ENCODE data around the gene FBXO34.

Gene FBXO34

DNA sequence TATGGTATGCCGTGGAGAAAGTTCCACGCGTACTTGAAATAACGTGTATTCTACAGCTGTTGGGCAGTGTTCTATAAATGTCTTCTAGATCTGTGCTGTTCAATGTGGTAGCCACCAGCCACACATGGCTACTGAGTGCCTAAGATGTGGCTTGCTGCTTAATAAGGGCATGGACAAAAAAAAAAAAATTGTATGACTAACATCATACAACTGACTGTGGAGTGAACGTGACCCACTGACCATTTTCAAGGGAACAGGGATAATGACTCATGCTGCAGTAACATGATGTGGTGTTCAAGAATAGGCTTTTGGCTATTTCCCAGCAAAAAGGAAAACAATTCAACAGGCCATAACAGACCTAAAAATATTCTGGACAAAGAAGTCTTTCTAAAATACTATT, 127.5 kb downstream of the FBXO34 start:
- Histone ChIP-seq H3K9me3 (ENCODE audit: insufficient read depth, low read depth, low read length) (no peaks in the 10 kb centered on the region), H3K4me3 (ENCODE audit: low read length) (no peak overlapping the region), H3K36me3 (ENCODE audit: insufficient read depth, low read depth, low read length) (peaks cover 20% of the 10 kb centered on the region), H3K9ac (ENCODE audit: low read depth, low read length) (no peak overlapping the region), H3K27me3 (ENCODE audit: insufficient read depth, low read length) (no peaks in the 10 kb centered on the region), H3K4me1 (ENCODE audit: insufficient read depth, low read length) (no peaks in the 10 kb centered on the region), H3K27ac (ENCODE audit: low read length) (no peak overlapping the region)

DNA sequence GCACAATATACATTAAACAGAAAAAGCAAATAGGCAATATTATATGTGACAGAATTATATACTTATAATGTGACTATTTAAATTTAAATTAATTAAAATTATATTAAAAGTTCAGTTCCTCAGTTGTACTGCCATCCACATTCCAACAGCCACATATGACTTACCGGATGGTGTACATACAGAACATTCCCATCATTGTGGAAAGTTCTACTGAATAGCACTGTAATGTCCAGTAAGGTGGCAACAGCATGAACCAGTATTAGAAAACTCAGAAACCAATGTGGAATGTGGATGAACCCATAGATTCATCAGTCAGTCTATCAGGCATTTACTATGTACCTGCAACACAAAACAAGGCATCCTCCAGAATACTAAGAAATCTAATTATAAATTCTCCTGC, 128.0 kb downstream of the FBXO34 start:
- no peaks in the 10 kb centered on the region for H3K27me3 ChIP-seq (ENCODE audit: insufficient read depth, low read length)
- no peaks in the 10 kb centered on the region for H3K9me3 ChIP-seq (ENCODE audit: insufficient read depth, low read depth, low read length)
- peaks cover 20% of the 10 kb centered on the region for H3K36me3 ChIP-seq (ENCODE audit: insufficient read depth, low read depth, low read length)
- H3K4me1 ChIP-seq (ENCODE audit: insufficient read depth, low read length) = no peaks in the 10 kb centered on the region
- no peak overlapping the region for H3K4me3 ChIP-seq (ENCODE audit: low read length)
- H3K27ac ChIP-seq (ENCODE audit: low read length) = no peak overlapping the region
- H3K9ac ChIP-seq (ENCODE audit: low read depth, low read length) = no peak overlapping the region

DNA sequence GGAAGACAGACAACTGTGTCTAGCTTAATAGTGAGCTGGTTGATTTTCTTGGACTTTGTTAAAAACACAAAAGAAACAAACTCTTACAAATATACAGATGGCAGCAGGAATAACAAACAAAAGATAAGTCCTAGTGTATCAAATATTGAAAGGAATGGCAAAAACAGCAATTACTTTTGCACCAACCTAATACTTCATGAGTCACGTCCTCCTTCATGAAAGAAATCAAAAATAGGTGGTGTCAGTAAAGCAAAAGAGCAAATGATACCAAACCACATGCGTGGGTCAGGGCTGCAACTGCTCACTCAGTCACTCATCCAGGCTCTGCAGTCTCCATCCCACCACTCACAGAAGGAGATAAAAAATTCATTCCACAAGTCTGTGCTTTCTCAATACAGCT, 128.6 kb downstream of the FBXO34 start:
- no peaks in the 10 kb centered on the region for H3K4me1 ChIP-seq (ENCODE audit: insufficient read depth, low read length)
- no peaks in the 10 kb centered on the region for H3K27me3 ChIP-seq (ENCODE audit: insufficient read depth, low read length)
- peaks cover 13% of the 10 kb centered on the region; the same call in 1 of the 2 replicates for H3K36me3 ChIP-seq (ENCODE audit: insufficient read depth, low read depth, low read length)
- H3K27ac ChIP-seq (ENCODE audit: low read length) = no peak overlapping the region
- H3K4me3 ChIP-seq (ENCODE audit: low read length) = no peak overlapping the region
- H3K9me3 ChIP-seq (ENCODE audit: insufficient read depth, low read depth, low read length) = no peaks in the 10 kb centered on the region
- no peak overlapping the region for H3K9ac ChIP-seq (ENCODE audit: low read depth, low read length)

DNA sequence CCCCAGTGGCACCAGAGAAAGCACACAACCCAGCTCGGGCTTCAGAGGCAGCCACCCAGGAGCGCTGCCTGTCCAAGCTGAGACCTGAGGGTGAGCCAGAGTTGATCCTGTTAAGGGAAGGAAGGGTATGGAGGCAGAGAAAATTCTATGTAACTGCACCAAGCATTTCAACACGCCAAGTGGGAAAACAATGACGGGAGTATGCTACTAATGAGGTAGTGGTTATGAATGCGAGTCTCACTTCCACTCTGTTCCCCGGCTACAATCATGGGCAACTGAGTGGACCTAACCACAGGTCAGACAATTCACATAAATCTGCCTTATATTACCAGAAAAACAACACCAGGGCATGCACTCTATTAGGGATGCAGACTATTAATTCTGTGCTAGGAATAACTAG, 130.5 kb downstream of the FBXO34 start:
- no peak overlapping the region for H3K27ac ChIP-seq (ENCODE audit: low read length)
- H3K9ac ChIP-seq (ENCODE audit: low read depth, low read length) = no peak overlapping the region
- H3K9me3 ChIP-seq (ENCODE audit: insufficient read depth, low read depth, low read length) = no peaks in the 10 kb centered on the region
- no peaks in the 10 kb centered on the region for H3K27me3 ChIP-seq (ENCODE audit: insufficient read depth, low read length)
- no peaks in the 10 kb centered on the region for H3K36me3 ChIP-seq (ENCODE audit: insufficient read depth, low read depth, low read length)
- no peaks in the 10 kb centered on the region for H3K4me1 ChIP-seq (ENCODE audit: insufficient read depth, low read length)
- no peak overlapping the region for H3K4me3 ChIP-seq (ENCODE audit: low read length)

Data from iPS-20b (cell line).